HepG2 (cell line): ENCODE results near the gene FRMD3. TPM values are rescaled to one million over a fixed set of nuclear protein-coding genes. Genes with fewer than 3 reads are reported as not detected.

Source experiments
- ATAC-seq: fragments of 200-7000 bp; cut with Tn5 transposase; 3 replicates; pipeline ENCODE4 v1.9.1; 2020; ENCODE audit warnings: mild to moderate bottlenecking, moderate library complexity
- BruUV-seq: library from RNA; stranded (reverse); fragments of 400-500 nt; replicated peaks from 2 replicates; lab custom pipeline; 2021; lab: Mats Ljungman, UMichigan
- CTCF ChIA-PET: fragments of 300-600 bp; formaldehyde crosslinking; extraction: SDS; loops from one replicate; lab custom pipeline; 2021; ENCODE audit warnings: low total read pairs, inconsistent platforms, low intra/inter-chr PET ratio; lab: Yijun Ruan, JAX
- POLR2A ChIA-PET: fragments of 350-600 bp; sonication (Branson Sonifier 250); formaldehyde crosslinking; loops from one replicate; lab custom pipeline; 2020; ENCODE audit warnings: antibody characterized with exemption, inconsistent platforms; lab: Yijun Ruan, JAX
- DNase-seq: peaks from one replicate; pipeline ENCODE4 v3.0.0-alpha.2; 2015; ENCODE audit warnings: low spot score
- FAIRE-seq: peaks from 3 replicates; lab custom pipeline; 2011; peaks lifted over from hg19 to GRCh38; lab: Jason Lieb, UNC
- H2AFZ ChIP-seq: one replicate; pipeline ENCODE4 v1.6.1; 2011; ENCODE audit warnings: low read length, inconsistent platforms
- H3K27ac ChIP-seq: fragments of 300-600 bp; 3 replicates; pipeline ENCODE4 v1.8.0; 2011; ENCODE audit warnings: mixed run types, mild to moderate bottlenecking, mixed read lengths, low read length, inconsistent platforms; ENCODE audit not compliant: insufficient read depth; ENCODE audit errors: extremely low read length
- H3K27me3 ChIP-seq, 2 experiments: fragments of 200-600 bp in 1 of 2; 2 replicates in 1 of 2; 3 replicates in 1 of 2; pipeline versions ENCODE4 v1.6.0 to v1.8.0; 2011; ENCODE audit warnings: low read length in 2 of 2, mild to moderate bottlenecking in 2 of 2, moderate library complexity in 2 of 2, inconsistent platforms in 1 of 2; ENCODE audit not compliant: insufficient read depth in 2 of 2, control insufficient read depth in 1 of 2
- H3K36me3 ChIP-seq, 2 experiments: fragments of 200-600 bp in 1 of 2; replicated peaks in 1 of 2; 2 replicates in 1 of 2; 3 replicates in 1 of 2; pipeline versions ENCODE4 v1.5.1 to v1.8.0; 2011; ENCODE audit warnings: low read length in 2 of 2, inconsistent platforms in 1 of 2; ENCODE audit not compliant: insufficient read depth in 2 of 2, control insufficient read depth in 1 of 2
- H3K4me1 ChIP-seq: 2 replicates; pipeline ENCODE4 v1.5.1; 2012; ENCODE audit warnings: low read length, inconsistent platforms; ENCODE audit not compliant: insufficient read depth
- H3K4me2 ChIP-seq: 2 replicates; pipeline ENCODE4 v1.6.0; 2011; ENCODE audit warnings: low read depth, low read length, inconsistent platforms
- H3K4me3 ChIP-seq, 3 experiments: fragments of 200-600 bp in 1 of 3; sonication (generic), shearing (Covaris generic) in 1 of 3; replicated peaks in 1 of 3; 2 replicates each; pipeline ENCODE4 v1.5.1; 2011 to 2016; ENCODE audit warnings: low read length in 3 of 3, inconsistent platforms in 2 of 3, low read depth in 2 of 3, mild to moderate bottlenecking in 2 of 3, control low read depth in 1 of 3, mixed read lengths in 1 of 3; ENCODE audit not compliant: insufficient read depth in 1 of 3
- H3K79me2 ChIP-seq: one replicate; pipeline ENCODE4 v1.6.1; 2011; ENCODE audit warnings: low read length, inconsistent platforms; ENCODE audit not compliant: insufficient read depth
- H3K9ac ChIP-seq: 2 replicates; pipeline ENCODE4 v1.6.0; 2011; ENCODE audit warnings: mild to moderate bottlenecking, low read depth, low read length, inconsistent platforms; ENCODE audit not compliant: insufficient read depth
- H3K9me3 ChIP-seq: 2 replicates; pipeline ENCODE4 v1.5.1; 2012; ENCODE audit warnings: mild to moderate bottlenecking, low read length
- H4K20me1 ChIP-seq: 2 replicates; pipeline ENCODE4 v1.6.0; 2011; ENCODE audit warnings: inconsistent platforms, mild to moderate bottlenecking, low read length, moderate library complexity; ENCODE audit not compliant: insufficient read depth
- ATAD3A ChIP-seq: sonication (generic); formaldehyde crosslinking; IDR thresholded peaks from 2 replicates; pipeline ENCODE4 v1.4.0; 2020; ENCODE audit warnings: missing genetic modification reagents
- CREM ChIP-seq, 2 experiments: sonication (generic) in 1 of 2; formaldehyde crosslinking in 1 of 2; IDR thresholded peaks; 2 replicates each; pipeline versions ENCODE4 v1.4.0 to v1.6.1; 2016 to 2020; ENCODE audit warnings: antibody characterized with exemption in 1 of 2, mild to moderate bottlenecking in 1 of 2, missing genetic modification reagents in 1 of 2
- ELF3 ChIP-seq: IDR thresholded peaks from 2 replicates; pipeline ENCODE4 v1.6.1; 2016; ENCODE audit warnings: missing genetic modification reagents, missing compliant biosample characterization
- FOSL1 ChIP-seq: sonication (generic); formaldehyde crosslinking; IDR thresholded peaks from 2 replicates; pipeline ENCODE4 v1.9.0; 2021; ENCODE audit warnings: missing genetic modification reagents, borderline replicate concordance
- FOXA1 ChIP-seq, 2 experiments: fragments of 450-650 bp in 1 of 2; sonication (generic) in 1 of 2; formaldehyde crosslinking in 1 of 2; IDR thresholded peaks; 2 replicates each; pipeline versions ENCODE4 v1.4.0 to v1.6.1; 2016 to 2020; ENCODE audit warnings: missing genetic modification reagents in 1 of 2
- GABPB1 ChIP-seq: IDR thresholded peaks from 2 replicates; pipeline ENCODE4 v1.6.1; 2016; ENCODE audit warnings: mild to moderate bottlenecking, missing genetic modification reagents, moderate library complexity, missing compliant biosample characterization
- GATAD2A ChIP-seq: IDR thresholded peaks from 2 replicates; pipeline ENCODE4 v1.6.1; 2016
- GFI1 ChIP-seq: sonication (generic); formaldehyde crosslinking; IDR thresholded peaks from 2 replicates; pipeline ENCODE4 v1.5.0; 2020; ENCODE audit warnings: missing genetic modification reagents, mild to moderate bottlenecking, borderline replicate concordance
- ISX ChIP-seq: sonication (generic); formaldehyde crosslinking; conservative IDR thresholded peaks from 2 replicates; pipeline ENCODE4 v1.5.0; 2020; ENCODE audit warnings: missing genetic modification reagents
- KDM1A ChIP-seq: IDR thresholded peaks from 2 replicates; pipeline ENCODE4 v1.6.1; 2016; ENCODE audit warnings: missing compliant biosample characterization
- MEIS2 ChIP-seq: sonication (generic); formaldehyde crosslinking; IDR thresholded peaks from 2 replicates; pipeline ENCODE4 v1.9.0; 2021; ENCODE audit warnings: mild to moderate bottlenecking, missing genetic modification reagents
- MTA1 ChIP-seq: sonication (generic); formaldehyde crosslinking; IDR thresholded peaks from 2 replicates; pipeline ENCODE4 v1.4.0; 2020; ENCODE audit warnings: missing genetic modification reagents, mild to moderate bottlenecking, borderline replicate concordance
- NCOA1 ChIP-seq: sonication (generic); formaldehyde crosslinking; IDR thresholded peaks from 2 replicates; pipeline ENCODE4 v1.9.0; 2021; ENCODE audit warnings: missing genetic modification reagents
- NCOA2 ChIP-seq: sonication (generic); formaldehyde crosslinking; IDR thresholded peaks from 2 replicates; pipeline ENCODE4 v1.8.0; 2022; ENCODE audit warnings: inconsistent platforms
- POLR2A ChIP-seq, 2 experiments: IDR thresholded peaks; 2 replicates each; pipeline ENCODE4 v1.6.1; 2011; ENCODE audit warnings: low read depth in 2 of 2, low read length in 2 of 2, mild to moderate bottlenecking in 1 of 2, moderate library complexity in 1 of 2; ENCODE audit not compliant: insufficient read depth in 1 of 2
- SATB2 ChIP-seq: sonication (generic); formaldehyde crosslinking; IDR thresholded peaks from 2 replicates; pipeline ENCODE4 v1.5.0; 2020; ENCODE audit warnings: missing genetic modification reagents
- SIX4 ChIP-seq: sonication (generic); formaldehyde crosslinking; IDR thresholded peaks from 2 replicates; pipeline ENCODE4 v1.4.0; 2020; ENCODE audit warnings: missing genetic modification reagents
- SSRP1 ChIP-seq: IDR thresholded peaks from 2 replicates; pipeline ENCODE4 v1.6.1; 2016; ENCODE audit warnings: control low read depth
- ZNF552 ChIP-seq: sonication (generic); formaldehyde crosslinking; IDR thresholded peaks from 2 replicates; pipeline ENCODE4 v1.9.0; 2022; ENCODE audit warnings: missing genetic modification reagents, mild to moderate bottlenecking, borderline replicate concordance
- ZSCAN21 ChIP-seq: sonication (generic); formaldehyde crosslinking; IDR thresholded peaks from 2 replicates; pipeline ENCODE4 v1.8.0; 2022; ENCODE audit warnings: mild to moderate bottlenecking, missing genetic modification reagents, moderate library complexity, borderline replicate concordance
- ZXDC ChIP-seq: sonication (generic); formaldehyde crosslinking; IDR thresholded peaks from 2 replicates; pipeline ENCODE4 v1.5.0; 2020; ENCODE audit warnings: mild to moderate bottlenecking, missing genetic modification reagents
- WGBS: methylation state at CpG from one replicate; pipeline ENCODE4 v1.1.6; 2017; ENCODE audit warnings: low lambda C conversion rate; 5-methylcytosine and 5-hydroxymethylcytosine counted together
- in situ Hi-C: cut with HindIII; loops from 2 replicates; pipeline ENCODE4 v1.10.0; 2017; ENCODE audit warnings: low pct_unique_long_range_greater_than_20kb; ENCODE audit not compliant: extremely low pct_ligation_motif_present
- intact Hi-C: fragments of 100-400 bp; cut with micrococcal nuclease; formaldehyde crosslinking; loops from one replicate; pipeline ENCODE4 v1.10.0; 2022; ENCODE audit not compliant: unreplicated experiment
- polyA plus RNA-seq, 8 experiments: library from polyadenylated mRNA; depleted of rRNA in 3 of 8; stranded (reverse) in 7 of 8; unstranded in 1 of 8; fragments of >200 nt; fragmentation: Illumina TruSeq in 4 of 8; extraction: Trizol in 4 of 8; gene quantifications; 2 replicates each; pipeline versions ENCODE4 v1.2.1 to v1.2.3, GENCODE V29; 2011 to 2016; ENCODE audit warnings: low read depth in 4 of 8, missing spikeins in 1 of 8, mixed read lengths in 1 of 8; ENCODE audit not compliant: insufficient read depth in 1 of 8
- total RNA-seq, 5 experiments: library from RNA; depleted of rRNA; stranded (reverse); fragments of >200 nt; fragmentation: Illumina TruSeq; extraction: Trizol; gene quantifications; 2 replicates each; pipeline ENCODE4 v1.2.3, GENCODE V29; 2016; ENCODE audit warnings: low read depth in 1 of 5
- TF ChIP-seq, protein P1 (sequence below): sonication (generic); formaldehyde crosslinking; IDR thresholded peaks from 2 replicates; pipeline ENCODE4 v1.4.0; 2020; ENCODE audit warnings: missing genetic modification reagents

The FRMD3 gene
- total and polyA plus RNA-seq, 2 of the 13 experiments (the other 11 are each of a cell fraction or from before 2014, with no cell fraction given): 3.2 to 7.7 TPM

- POLR2A ChIA-PET: interaction anchor here (0.7 to 1.3 kb wide), 2 partner anchors 11 to 43 kb away, joined by 3 read pairs; no protein-coding TSS in a partner anchor
- Histone ChIP-seq H3K36me3 (no peaks in the 10 kb centered on the region), H3K79me2 (peaks cover 2% of the 10 kb centered on the region), H2AFZ (no peak overlapping the region), H3K9me3 (no peaks in the 10 kb centered on the region), H3K9ac (peak overlapping the region; percentile 32), H3K27ac (peak overlapping the region; percentile 62), H3K27me3 (no peaks in the 10 kb centered on the region), H3K4me2 (peak overlapping the region; percentile 60), H3K4me3 (no peak overlapping the region; a peak in 1 of 6 replicates), H4K20me1 (no peaks in the 10 kb centered on the region), H3K4me1 (peaks cover 88% of the 10 kb centered on the region)
- 4% methylated on average over 3 of the region's 3 CpGs for WGBS
- in situ Hi-C loops: no loop called here
- no TSS peak for BruUV-seq
- DNase-seq (peak; percentile 80), ATAC-seq (peak; percentile 65), FAIRE-seq (peak; percentile 90)
- intact Hi-C loops: no loop called here
- CTCF ChIA-PET: no interaction called here
- TF ChIP-seq POLR2A (IDR thresholded peaks at IDR 0.05; ENCODE audit: insufficient read depth in 1 of 2, low read depth in 2 of 2, low read length in 2 of 2) (no peak), GABPB1 (CRISPR knock-in tag) (no peak), SSRP1 (CRISPR knock-in tag) (no peak), MEIS2 (CRISPR knock-in tag) (no peak), ISX (no peak), ZXDC (no peak), SIX4 (CRISPR knock-in tag) (peak; percentile 46; the same call in 1 of the 2 replicates), FOXA1 (IDR thresholded peaks at IDR 0.05) (no peak), FOXA1 (CRISPR knock-in tag; IDR thresholded peaks at IDR 0.05) (0 out of 2 replicates have a peak, but pooled peaks have one; percentile 16), ZSCAN21 (CRISPR knock-in tag) (no peak), MTA1 (CRISPR knock-in tag) (no peak), NCOA2 (CRISPR knock-in tag) (peak; percentile 80), GATAD2A (CRISPR knock-in tag) (peak; percentile 78), ATAD3A (no peak), ZNF552 (no peak), CREM (IDR thresholded peaks at IDR 0.05) (peak; percentile 44; the same call in 1 of the 2 replicates), CREM (CRISPR knock-in tag; IDR thresholded peaks at IDR 0.05) (no peak), GFI1 (CRISPR knock-in tag) (no peak), ELF3 (CRISPR knock-in tag) (peak; percentile 41), SATB2 (CRISPR knock-in tag) (no peak), NCOA1 (CRISPR knock-in tag) (no peak), FOSL1 (CRISPR knock-in tag) (no peak), KDM1A (0 out of 2 replicates have a peak, but pooled peaks have one; percentile 63)
- TF ChIP-seq, protein P1, sequence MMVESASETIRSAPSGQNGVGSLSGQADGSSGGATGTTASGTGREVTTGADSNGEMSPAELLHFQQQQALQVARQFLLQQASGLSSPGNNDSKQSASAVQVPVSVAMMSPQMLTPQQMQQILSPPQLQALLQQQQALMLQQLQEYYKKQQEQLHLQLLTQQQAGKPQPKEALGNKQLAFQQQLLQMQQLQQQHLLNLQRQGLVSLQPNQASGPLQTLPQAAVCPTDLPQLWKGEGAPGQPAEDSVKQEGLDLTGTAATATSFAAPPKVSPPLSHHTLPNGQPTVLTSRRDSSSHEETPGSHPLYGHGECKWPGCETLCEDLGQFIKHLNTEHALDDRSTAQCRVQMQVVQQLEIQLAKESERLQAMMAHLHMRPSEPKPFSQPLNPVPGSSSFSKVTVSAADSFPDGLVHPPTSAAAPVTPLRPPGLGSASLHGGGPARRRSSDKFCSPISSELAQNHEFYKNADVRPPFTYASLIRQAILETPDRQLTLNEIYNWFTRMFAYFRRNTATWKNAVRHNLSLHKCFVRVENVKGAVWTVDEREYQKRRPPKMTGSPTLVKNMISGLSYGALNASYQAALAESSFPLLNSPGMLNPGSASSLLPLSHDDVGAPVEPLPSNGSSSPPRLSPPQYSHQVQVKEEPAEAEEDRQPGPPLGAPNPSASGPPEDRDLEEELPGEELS (CRISPR knock-in tag): peak; percentile 69
These were observed 109.0 kb downstream of the FRMD3 start for GRCh38 chr9:83429229-83429628.
